Sigmoid colon (tissue), 4 donors: Measurements from ENCODE around the gene CACNA1A.

Experiments
- EP300 ChIP-seq, 4 donors: sonication (generic); formaldehyde crosslinking; IDR thresholded peaks; one replicate each; pipeline ENCODE4 v1.6.1; 2017; ENCODE audit warnings: antibody characterized with exemption in 4 of 4
- POLR2A ChIP-seq, 2 donors: fragments of 450-650 bp; IDR thresholded peaks; one replicate each; pipeline ENCODE4 v1.6.1; 2016; ENCODE audit warnings: antibody characterized with exemption in 2 of 2, mild to moderate bottlenecking in 2 of 2, moderate library complexity in 2 of 2
- POLR2AphosphoS5 ChIP-seq, 4 donors: sonication (generic); formaldehyde crosslinking; IDR thresholded peaks; one replicate each; pipeline ENCODE4 v1.6.1; 2017; ENCODE audit warnings: antibody characterized with exemption in 4 of 4
- TF ChIP-seq, protein P1 (sequence below), 4 experiments: fragments of 450-650 bp in 3 of 4; fragments of 200-600 bp in 1 of 4; IDR thresholded peaks; one replicate each; pipeline ENCODE4 v1.5.1; 2016 to 2019; ENCODE audit warnings: antibody characterized with exemption in 4 of 4, mild to moderate bottlenecking in 3 of 4, moderate library complexity in 2 of 4

DNA sequence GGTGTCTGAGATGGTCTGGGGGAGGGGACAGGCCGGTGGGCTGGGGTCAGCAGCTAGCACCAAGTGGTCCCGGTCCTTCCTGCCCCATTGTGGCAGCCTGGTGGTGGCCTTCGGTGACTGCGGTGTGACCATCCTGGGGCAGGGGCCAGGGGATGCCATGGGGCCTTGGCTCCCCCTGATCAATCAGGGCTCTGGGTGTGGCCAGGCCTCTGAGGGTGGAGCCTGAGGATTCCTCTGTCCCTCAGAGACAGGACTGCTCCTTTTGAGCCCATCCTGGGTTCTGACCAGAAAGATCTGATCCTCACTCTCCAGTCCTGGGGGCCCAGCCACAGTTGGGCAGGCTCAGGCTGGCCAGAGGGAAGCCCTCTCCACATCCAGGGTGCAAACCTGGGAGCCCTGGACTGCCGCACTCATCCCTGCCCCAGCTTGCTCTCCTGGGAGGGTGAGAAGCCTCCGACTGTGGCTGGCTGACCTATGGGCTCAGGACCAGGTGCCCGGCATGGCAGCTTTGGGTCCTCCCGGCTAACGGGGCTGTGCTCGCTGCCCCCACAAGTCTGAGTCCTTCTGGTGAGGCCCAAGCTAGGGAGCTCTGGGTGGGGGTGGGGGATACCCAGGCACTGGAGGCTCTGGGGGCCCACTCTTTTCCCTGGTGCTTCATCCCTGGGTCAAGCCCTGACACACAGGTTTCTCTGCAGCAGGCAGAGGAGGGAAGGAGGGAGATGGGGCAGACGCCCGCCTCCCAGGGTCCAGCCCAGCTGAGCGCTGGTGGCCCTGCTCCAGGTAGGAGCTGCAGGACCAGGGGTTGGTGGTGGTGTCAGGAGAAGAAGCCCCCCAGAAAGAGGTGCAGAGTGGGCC, 296.6 kb downstream of the CACNA1A start:
- TF ChIP-seq, protein P1, sequence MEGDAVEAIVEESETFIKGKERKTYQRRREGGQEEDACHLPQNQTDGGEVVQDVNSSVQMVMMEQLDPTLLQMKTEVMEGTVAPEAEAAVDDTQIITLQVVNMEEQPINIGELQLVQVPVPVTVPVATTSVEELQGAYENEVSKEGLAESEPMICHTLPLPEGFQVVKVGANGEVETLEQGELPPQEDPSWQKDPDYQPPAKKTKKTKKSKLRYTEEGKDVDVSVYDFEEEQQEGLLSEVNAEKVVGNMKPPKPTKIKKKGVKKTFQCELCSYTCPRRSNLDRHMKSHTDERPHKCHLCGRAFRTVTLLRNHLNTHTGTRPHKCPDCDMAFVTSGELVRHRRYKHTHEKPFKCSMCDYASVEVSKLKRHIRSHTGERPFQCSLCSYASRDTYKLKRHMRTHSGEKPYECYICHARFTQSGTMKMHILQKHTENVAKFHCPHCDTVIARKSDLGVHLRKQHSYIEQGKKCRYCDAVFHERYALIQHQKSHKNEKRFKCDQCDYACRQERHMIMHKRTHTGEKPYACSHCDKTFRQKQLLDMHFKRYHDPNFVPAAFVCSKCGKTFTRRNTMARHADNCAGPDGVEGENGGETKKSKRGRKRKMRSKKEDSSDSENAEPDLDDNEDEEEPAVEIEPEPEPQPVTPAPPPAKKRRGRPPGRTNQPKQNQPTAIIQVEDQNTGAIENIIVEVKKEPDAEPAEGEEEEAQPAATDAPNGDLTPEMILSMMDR (IDR thresholded peaks at IDR 0.05): no peak
- no peak for TF ChIP-seq POLR2A (IDR thresholded peaks at IDR 0.05)
- TF ChIP-seq POLR2AphosphoS5 (IDR thresholded peaks at IDR 0.05): no peak
- TF ChIP-seq EP300 (IDR thresholded peaks at IDR 0.05): no peak
